Caki2 (cell line): ENCODE measurements around the gene C6orf136. TPM values are rescaled to one million over a fixed set of nuclear protein-coding genes. Genes with fewer than 3 reads are reported as not detected.

Source experiments
- total RNA-seq: library from RNA; depleted of rRNA; stranded (reverse); fragments of >200 nt; shearing (Covaris generic); gene quantifications from 2 replicates; pipeline ENCODE4 v1.2.3, GENCODE V29; 2014; ENCODE audit warnings: low replicate concordance; rRNA removed

Gene C6orf136
- total RNA-seq, 1 experiment from 2014 or later = 2.6 TPM

Other genes starting within 250 kb of the C6orf136 start
- 210 and 213 TPM in 2 replicates for gene HLA-E, start 157.6 kb upstream of the C6orf136 start, total RNA-seq
- 23.5 and 36.9 TPM in 2 replicates for gene GNL1, start 90.6 kb upstream of the C6orf136 start, total RNA-seq
- gene PRR3, start 89.8 kb upstream of the C6orf136 start, total RNA-seq = 12.7 TPM in 1 of 2 replicates, not detected in the other
- gene ABCF1, start 75.7 kb upstream of the C6orf136 start, total RNA-seq = 29.5 and 30.5 TPM in 2 replicates
- 6.9 and 10.8 TPM in 2 replicates for gene PPP1R10, start 29.9 kb upstream of the C6orf136 start, total RNA-seq
- 47.9 and 61.1 TPM in 2 replicates for gene MRPS18B, start 29.3 kb upstream of the C6orf136 start, total RNA-seq
- gene ATAT1, start 20.3 kb upstream of the C6orf136 start, total RNA-seq = 1.3 and 4.6 TPM in 2 replicates
- gene DHX16, start 25.9 kb downstream of the C6orf136 start, total RNA-seq = 31.4 and 37.5 TPM in 2 replicates
- gene PPP1R18, start 39.5 kb downstream of the C6orf136 start, total RNA-seq = 29.9 and 37.7 TPM in 2 replicates
- 2.3 and 16.7 TPM in 2 replicates for gene NRM, start 43.9 kb downstream of the C6orf136 start, total RNA-seq
- 3.3 and 6.7 TPM in 2 replicates for gene MDC1, start 70.1 kb downstream of the C6orf136 start, total RNA-seq
- 538 and 624 TPM in 2 replicates for gene TUBB, start 73.2 kb downstream of the C6orf136 start, total RNA-seq
- gene FLOT1, start 95.6 kb downstream of the C6orf136 start, total RNA-seq = 352 and 441 TPM in 2 replicates
- 124 and 148 TPM in 2 replicates for gene IER3, start 97.4 kb downstream of the C6orf136 start, total RNA-seq
- 182 and 197 TPM in 2 replicates for gene DDR1, start 237.4 kb downstream of the C6orf136 start, total RNA-seq